Heart right ventricle (tissue), 16 donors: Measurements from ENCODE around the gene ATP1A2. TPM values are rescaled to one million over a fixed set of nuclear protein-coding genes. Genes with fewer than 3 reads are reported as not detected.
A peak's percentile ranks its signal among the peaks of the same experiment; 100 is the strongest.

Experiments used
- ATAC-seq, 8 donors: fragments of 200-7000 bp; cut with Tn5 transposase; one replicate each; pipeline ENCODE4 v1.9.1; 2020; ENCODE audit warnings: mild to moderate bottlenecking in 8 of 8, moderate library complexity in 8 of 8, moderate number of reproducible peaks in 1 of 8
- DNase-seq, 2 donors: peaks; one replicate each; pipeline ENCODE4 v3.0.0-alpha.2; 2020
- H3K27ac ChIP-seq, 10 donors: fragments of 200-600 bp; sonication (generic) in 2 of 10; one replicate each; pipeline versions ENCODE4 v1.5.0 to v1.8.0; 2020 to 2022; ENCODE audit warnings: mild to moderate bottlenecking in 3 of 10
- H3K27me3 ChIP-seq, 7 donors: fragments of 200-600 bp; one replicate each; pipeline ENCODE4 v1.8.0; 2021 to 2022; ENCODE audit warnings: mild to moderate bottlenecking in 2 of 7
- H3K36me3 ChIP-seq, 9 donors: fragments of 200-600 bp; sonication (generic) in 1 of 9; one replicate each; pipeline versions ENCODE4 v1.5.0 to v1.8.0; 2020 to 2022; ENCODE audit warnings: mild to moderate bottlenecking in 2 of 9
- H3K4me1 ChIP-seq, 9 donors: fragments of 200-600 bp; sonication (generic) in 1 of 9; one replicate each; pipeline versions ENCODE4 v1.5.0 to v1.8.0; 2020 to 2022; ENCODE audit warnings: mild to moderate bottlenecking in 4 of 9
- H3K4me3 ChIP-seq, 10 donors: fragments of 200-600 bp; sonication (generic) in 2 of 10; one replicate each; pipeline versions ENCODE4 v1.5.0 to v1.8.0; 2020 to 2022; ENCODE audit warnings: mild to moderate bottlenecking in 7 of 10, moderate library complexity in 2 of 10
- H3K9me3 ChIP-seq, 11 donors: fragments of 200-600 bp in 10 of 11; sonication (generic) in 2 of 11; one replicate each; pipeline versions ENCODE4 v1.5.0 to v1.8.0; 2013 to 2022; ENCODE audit warnings: mild to moderate bottlenecking in 2 of 11, control low read depth in 1 of 11, moderate library complexity in 1 of 11
- CTCF ChIP-seq, 9 donors: fragments of 200-600 bp; sonication (generic) in 2 of 9; IDR thresholded peaks; one replicate each; pipeline versions ENCODE4 v1.5.0 to v1.8.0; 2021 to 2022; ENCODE audit warnings: antibody characterized with exemption in 9 of 9, mild to moderate bottlenecking in 5 of 9, moderate library complexity in 1 of 9
- intact Hi-C, 10 donors: fragments of 100-400 bp; cut with DNase I; formaldehyde crosslinking; loops; one replicate each; pipeline versions ENCODE4 v1.11.1 to v1.14.2; 2022
- polyA plus RNA-seq, 2 donors: library from polyadenylated mRNA; stranded (reverse); fragments of 200-250 nt; gene quantifications; one replicate each; pipeline ENCODE4 v1.2.3, GENCODE V29; 2013
- total RNA-seq, 10 donors: library from RNA; stranded (reverse); fragmentation: NEBNext Ultra II Directional in 3 of 10; extraction: Animal tissue kit (Norgen Biotek cat#: 25700) in 3 of 10; gene quantifications; one replicate each; pipeline versions ENCODE4 v1.2.1 to v1.2.4, GENCODE V29; 2021 to 2023
- donor health status: Arrhythmogenic right ventricular cardiomyopathy.
- donor health status: ischemic (EF 13 %, LVEDD 7.1; RV severe dilation, severe dysfunction).
- donor health status: healthy with polysubstance abuse.
- donor health status: DM: no; HTN: yes; CAD: no.
- donor health status: DM: no; HTN: no; CAD: no.
- donor health status: ischemic (EF 25% LVEDD 6.9; RV normal size, moderate dysfunction).
- donor health status: ischemic (EF 25% LVEDD 5.7; RV mildly dilated, moderate dysfunction).
- donor health status: healthy.
- donor health status: DM: yes; HTN: yes; CAD: no.
- donor health status: Ischemic cardiomyopathy.
- donor health status: ischemic (EF 35%, LVEDD 5.7; RV mildly dilated, moderate dysfunction).
- donor health status: nonischemic (EF 11% LVEDD 7.7; RV severe dilation, severe dysfunction).
- donor health status: DM: yes; HTN: yes; CAD: no.
- donor health status: PGD.
- donor health status: ischemic (EF 29% LVEDD 5.4; RV normal size, mild dysfunction).
- donor health status: nonischemic (EF 23%, LVEDD 6.1; RV moderate dilation, normal function).

Gene ATP1A2
- total and polyA plus RNA-seq, 12 donors = 14.2 to 342 (median 190) TPM

- Histone ChIP-seq H3K4me3 (no peak overlapping the region), H3K27ac (peak overlapping the region in 3 of 10 donors; percentile 55 to 87 (median 83)), H3K27me3 (no peaks in the 10 kb centered on the region), H3K4me1 (peaks cover 9 to 53% (median 18%) of the 10 kb centered on the region in 9 donors), H3K36me3 (no peaks in the 10 kb centered on the region), H3K9me3 (no peaks in the 10 kb centered on the region)
- DNase-seq (no peak), ATAC-seq (no peak)
- TF ChIP-seq CTCF (IDR thresholded peaks at IDR 0.05) = no peak
- intact Hi-C loops = loop anchor here (2.0 to 10.0 kb wide), 14 partner anchors 27 to 183 kb away; partner anchors contain the start of genes IGSF8 (in 2 of the 10) and ATP1A2 (in 1 of the 10)
Measured at GRCh38 chr1:160192234-160192633, 76.7 kb downstream of the ATP1A2 start.

Other genes with a start within 250 kb of the ATP1A2 start
- 1 to 10 TPM in 1 of 10 donors, under 1 TPM in 9; 0.17 to 1.5 (median 0.47) TPM for gene CFAP45, start 215.6 kb upstream of the ATP1A2 start, total RNA-seq
- gene CFAP45, start 215.6 kb upstream of the ATP1A2 start, polyA plus RNA-seq = 1 to 10 TPM in 1 of 2 donors, under 1 TPM in 1; 0.70 to 1.4 TPM
- gene TAGLN2, start 190.3 kb upstream of the ATP1A2 start, total RNA-seq = 100 to 1,000 TPM in 4 of 10 donors, 10 to 100 TPM in 6; 65.9 to 228 (median 92.5) TPM
- 100 to 1,000 TPM; 131 to 283 TPM for gene TAGLN2, start 190.3 kb upstream of the ATP1A2 start, polyA plus RNA-seq
- gene IGSF9, start 170.1 kb upstream of the ATP1A2 start, total RNA-seq = under 1 TPM in 3 of 10 donors, not detected in 7; 0.07 to 0.15 (median 0.08) TPM
- gene IGSF9, start 170.1 kb upstream of the ATP1A2 start, polyA plus RNA-seq = under 1 TPM; 0.03 to 0.15 TPM
- not detected for gene SLAMF9, start 161.5 kb upstream of the ATP1A2 start, total RNA-seq
- gene SLAMF9, start 161.5 kb upstream of the ATP1A2 start, polyA plus RNA-seq = under 1 TPM in 1 of 2 donors, not detected in 1; 0.13 TPM
- gene PIGM, start 83.8 kb upstream of the ATP1A2 start, total RNA-seq = 1 to 10 TPM; 2.0 to 3.0 (median 2.5) TPM
- 1 to 10 TPM; 1.5 to 2.3 TPM for gene PIGM, start 83.8 kb upstream of the ATP1A2 start, polyA plus RNA-seq
- gene KCNJ10, start 45.6 kb upstream of the ATP1A2 start, total RNA-seq = 1 to 10 TPM in 1 of 10 donors, not detected in 9; 1.9 TPM
- gene KCNJ10, start 45.6 kb upstream of the ATP1A2 start, polyA plus RNA-seq = under 1 TPM in 1 of 2 donors, not detected in 1; 0.09 TPM
- gene KCNJ9, start 34.2 kb upstream of the ATP1A2 start, total RNA-seq = under 1 TPM in 3 of 10 donors, not detected in 7; 0.06 to 0.09 (median 0.07) TPM
- gene KCNJ9, start 34.2 kb upstream of the ATP1A2 start, polyA plus RNA-seq = under 1 TPM in 1 of 2 donors, not detected in 1; 0.01 TPM
- gene IGSF8, start 17.1 kb upstream of the ATP1A2 start, total RNA-seq = 10 to 100 TPM; 17.0 to 42.2 (median 20.6) TPM
- gene IGSF8, start 17.1 kb upstream of the ATP1A2 start, polyA plus RNA-seq = 10 to 100 TPM; 13.4 to 27.1 TPM
- gene ATP1A4, start 35.8 kb downstream of the ATP1A2 start, total RNA-seq = 1 to 10 TPM in 1 of 10 donors, under 1 TPM in 4, not detected in 5; 0.14 to 1.5 (median 0.50) TPM
- under 1 TPM; 0.04 to 0.29 TPM for gene ATP1A4, start 35.8 kb downstream of the ATP1A2 start, polyA plus RNA-seq
- 10 to 100 TPM; 17.5 to 68.9 (median 45.4) TPM for gene CASQ1, start 74.8 kb downstream of the ATP1A2 start, total RNA-seq
- gene CASQ1, start 74.8 kb downstream of the ATP1A2 start, polyA plus RNA-seq = 10 to 100 TPM; 27.4 to 39.3 TPM
- gene PEA15, start 89.6 kb downstream of the ATP1A2 start, total RNA-seq = 100 to 1,000 TPM; 213 to 451 (median 271) TPM
- gene PEA15, start 89.6 kb downstream of the ATP1A2 start, polyA plus RNA-seq = 100 to 1,000 TPM; 244 to 536 TPM
- gene DCAF8, start 146.8 kb downstream of the ATP1A2 start, total RNA-seq = 100 to 1,000 TPM; 122 to 171 (median 154) TPM
- 100 to 1,000 TPM in 1 of 2 donors, 10 to 100 TPM in 1; 47.1 to 101 TPM for gene DCAF8, start 146.8 kb downstream of the ATP1A2 start, polyA plus RNA-seq
- gene PEX19, start 169.4 kb downstream of the ATP1A2 start, total RNA-seq = 100 to 1,000 TPM in 1 of 10 donors, 10 to 100 TPM in 9; 72.9 to 100 (median 94.1) TPM
- 10 to 100 TPM; 11.9 to 25.2 TPM for gene PEX19, start 169.4 kb downstream of the ATP1A2 start, polyA plus RNA-seq
- gene COPA, start 227.5 kb downstream of the ATP1A2 start, total RNA-seq = 100 to 1,000 TPM in 8 of 10 donors, 10 to 100 TPM in 2; 77.7 to 122 (median 112) TPM
- gene COPA, start 227.5 kb downstream of the ATP1A2 start, polyA plus RNA-seq = 10 to 100 TPM; 48.2 to 91.3 TPM
- 10 to 100 TPM; 59.5 to 87.9 (median 71.2) TPM for gene NCSTN, start 227.6 kb downstream of the ATP1A2 start, total RNA-seq
- gene NCSTN, start 227.6 kb downstream of the ATP1A2 start, polyA plus RNA-seq = 10 to 100 TPM; 40.2 to 44.2 TPM